Measurements from ENCODE around the gene USP33.

GRCh38 chr1:77671836-77672235, 87.8 kb downstream of the USP33 start:
- TF ChIP-seq POLR2AphosphoS5 (IDR thresholded peaks at IDR 0.05) (no peak), POLR2A (IDR thresholded peaks at IDR 0.05) (no peak), CTCF (IDR thresholded peaks at IDR 0.05) (no peak)
